ENCODE results near the gene SOX6. TPM values are rescaled to one million over a fixed set of nuclear protein-coding genes. Genes with fewer than 3 reads are reported as not detected.

SOX6 gene
- total RNA-seq, 4 donors from 2014 or later = 5.7 to 23.8 (median 18.4) TPM

DNA sequence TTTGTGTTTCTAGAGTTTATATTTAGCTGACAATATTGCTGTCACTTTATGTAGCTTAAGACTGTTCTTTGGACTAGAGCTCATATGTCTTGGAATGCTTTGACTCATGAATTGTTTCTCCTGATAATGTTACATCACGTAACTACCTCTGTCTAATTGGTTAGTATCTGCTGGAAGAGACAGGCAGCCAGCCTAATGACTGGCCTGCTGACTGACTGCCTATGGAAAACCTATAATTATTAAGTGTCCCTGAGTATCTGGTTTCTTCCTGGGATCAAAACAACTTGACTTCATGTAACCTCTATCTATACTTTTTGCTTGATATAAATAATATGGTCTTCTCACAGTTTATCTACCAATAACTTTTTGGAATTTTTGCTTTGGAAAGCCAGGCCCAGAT lies 9.4 kb downstream of the SOX6 start:
- WGBS, 2 donors = 88 to 89% methylated on average over 1 of the region's 1 CpG
- Histone ChIP-seq H3K9me3 (no peaks in the 10 kb centered on the region), H3K4me3 (no peak overlapping the region), H3K4me1 (no peaks in the 10 kb centered on the region), H3K36me3 (no peaks in the 10 kb centered on the region), H3K27ac (no peak overlapping the region), H3K27me3 (no peaks in the 10 kb centered on the region)
- DNase-seq (ENCODE audit: low spot score in 2 of 2) = no peak
- no peak for TF ChIP-seq POLR2A (IDR thresholded peaks at IDR 0.05)
- TF ChIP-seq, protein P1, sequence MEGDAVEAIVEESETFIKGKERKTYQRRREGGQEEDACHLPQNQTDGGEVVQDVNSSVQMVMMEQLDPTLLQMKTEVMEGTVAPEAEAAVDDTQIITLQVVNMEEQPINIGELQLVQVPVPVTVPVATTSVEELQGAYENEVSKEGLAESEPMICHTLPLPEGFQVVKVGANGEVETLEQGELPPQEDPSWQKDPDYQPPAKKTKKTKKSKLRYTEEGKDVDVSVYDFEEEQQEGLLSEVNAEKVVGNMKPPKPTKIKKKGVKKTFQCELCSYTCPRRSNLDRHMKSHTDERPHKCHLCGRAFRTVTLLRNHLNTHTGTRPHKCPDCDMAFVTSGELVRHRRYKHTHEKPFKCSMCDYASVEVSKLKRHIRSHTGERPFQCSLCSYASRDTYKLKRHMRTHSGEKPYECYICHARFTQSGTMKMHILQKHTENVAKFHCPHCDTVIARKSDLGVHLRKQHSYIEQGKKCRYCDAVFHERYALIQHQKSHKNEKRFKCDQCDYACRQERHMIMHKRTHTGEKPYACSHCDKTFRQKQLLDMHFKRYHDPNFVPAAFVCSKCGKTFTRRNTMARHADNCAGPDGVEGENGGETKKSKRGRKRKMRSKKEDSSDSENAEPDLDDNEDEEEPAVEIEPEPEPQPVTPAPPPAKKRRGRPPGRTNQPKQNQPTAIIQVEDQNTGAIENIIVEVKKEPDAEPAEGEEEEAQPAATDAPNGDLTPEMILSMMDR (IDR thresholded peaks at IDR 0.05) = no peak

DNA sequence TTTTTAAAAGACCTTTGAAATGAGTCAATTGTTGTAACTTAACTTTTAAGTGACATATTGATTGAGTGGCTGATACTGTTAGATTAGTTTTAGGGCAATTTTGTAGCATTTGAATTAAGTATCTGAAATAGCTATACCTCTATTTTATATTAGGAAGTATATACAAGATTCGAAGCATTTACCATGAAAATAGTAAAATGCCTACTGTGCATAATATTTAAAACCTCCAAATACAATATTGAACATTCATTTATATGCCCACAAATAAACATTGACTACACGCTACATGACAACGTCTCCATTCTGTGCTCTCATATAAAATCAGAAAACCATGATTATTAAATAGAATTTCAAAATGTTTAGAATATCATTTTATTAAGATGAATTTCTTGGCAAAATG lies 14.5 kb downstream of the SOX6 start:
- no peak for DNase-seq (ENCODE audit: low spot score in 2 of 2)
- TF ChIP-seq, protein P1 (IDR thresholded peaks at IDR 0.05) = no peak
- TF ChIP-seq POLR2A (IDR thresholded peaks at IDR 0.05) (no peak), EP300 (IDR thresholded peaks at IDR 0.05) (no peak)
- Histone ChIP-seq H3K36me3 (no peaks in the 10 kb centered on the region), H3K4me3 (no peak overlapping the region), H3K27ac (no peak overlapping the region), H3K9me3 (no peaks in the 10 kb centered on the region), H3K27me3 (no peaks in the 10 kb centered on the region), H3K4me1 (peaks cover 0 to 6% (median 0%) of the 10 kb centered on the region in 4 donors)
- WGBS, 2 donors = 97% methylated on average over 3 of the region's 3 CpGs

DNA sequence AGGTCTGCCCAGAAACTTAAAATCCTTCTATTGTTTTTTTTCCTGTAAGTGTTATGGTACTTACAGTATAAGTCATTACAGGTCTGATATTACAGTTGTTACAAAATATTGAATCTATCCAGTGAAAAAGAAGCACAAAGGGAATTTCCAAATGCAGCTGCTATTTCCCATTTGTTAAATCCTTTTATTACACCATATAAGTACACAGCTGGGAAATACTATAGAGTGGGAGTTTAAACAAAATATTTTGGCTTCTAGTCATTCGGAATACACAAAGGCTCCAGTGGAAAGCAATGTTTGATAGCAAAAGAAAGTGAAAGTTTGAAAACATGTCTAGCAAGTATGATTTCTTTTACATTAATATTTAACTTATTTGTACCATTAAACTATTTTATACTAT lies 18.0 kb downstream of the SOX6 start:
- WGBS, 2 donors = 27 to 31% methylated on average over 1 of the region's 1 CpG
- Histone ChIP-seq H3K27ac (no peak overlapping the region), H3K36me3 (no peaks in the 10 kb centered on the region), H3K4me3 (no peak overlapping the region), H3K9me3 (no peaks in the 10 kb centered on the region), H3K27me3 (no peaks in the 10 kb centered on the region), H3K4me1 (peaks cover 0 to 6% (median 0%) of the 10 kb centered on the region in 4 donors)
- DNase-seq (ENCODE audit: low spot score in 2 of 2) = no peak
- TF ChIP-seq POLR2A (IDR thresholded peaks at IDR 0.05) (no peak), EP300 (IDR thresholded peaks at IDR 0.05) (no peak)
- TF ChIP-seq, protein P1 (IDR thresholded peaks at IDR 0.05) = no peak

DNA sequence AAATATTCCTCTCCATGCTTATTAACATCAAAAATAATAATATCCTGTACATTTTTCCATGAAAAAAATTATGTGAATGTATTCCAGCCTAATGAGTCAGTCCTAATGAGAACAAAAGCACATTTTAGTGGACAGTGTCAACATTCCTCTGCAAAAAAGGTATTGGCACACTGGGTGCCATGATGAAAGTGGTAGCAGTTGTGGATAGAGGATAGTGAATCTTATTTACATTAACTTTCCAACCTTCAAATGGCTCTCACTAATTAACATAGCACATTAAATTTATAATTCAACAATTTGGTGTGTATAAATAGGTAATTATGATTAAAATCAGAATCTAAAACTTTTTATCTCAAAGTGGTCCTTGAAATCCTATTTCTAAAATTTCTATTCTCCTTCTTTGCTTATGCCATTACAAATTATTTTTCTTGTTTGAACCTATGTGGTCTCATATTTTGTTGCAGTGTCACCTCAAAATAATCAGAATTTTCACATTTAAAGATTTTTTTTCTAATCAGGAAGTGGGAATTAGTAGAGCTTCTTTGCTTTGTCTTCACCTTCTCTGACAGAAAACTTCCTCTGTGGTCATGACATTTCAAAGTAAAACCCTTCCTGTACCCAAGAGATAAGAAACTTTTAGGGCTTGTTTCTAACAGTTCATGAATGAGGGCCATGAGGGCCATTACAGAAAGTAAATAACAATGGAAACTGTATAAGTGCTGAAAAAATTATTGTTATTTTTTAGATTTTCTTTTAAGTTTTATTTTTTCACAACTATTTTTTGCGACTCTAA lies 18.7 kb downstream of the SOX6 start:
- Histone ChIP-seq H3K27me3 (no peaks in the 10 kb centered on the region), H3K27ac (no peak overlapping the region), H3K4me3 (no peak overlapping the region), H3K36me3 (no peaks in the 10 kb centered on the region), H3K9me3 (no peaks in the 10 kb centered on the region), H3K4me1 (peaks cover 0 to 6% (median 0%) of the 10 kb centered on the region in 4 donors)
- DNase-seq (ENCODE audit: low spot score in 2 of 2) = no peak
- WGBS, 2 donors = 83 to 86% methylated on average over 1 of the region's 1 CpG
- TF ChIP-seq POLR2A (IDR thresholded peaks at IDR 0.05) = no peak
- TF ChIP-seq EP300 (IDR thresholded peaks at IDR 0.05) = no peak
- TF ChIP-seq, protein P1 (IDR thresholded peaks at IDR 0.05) = no peak

DNA sequence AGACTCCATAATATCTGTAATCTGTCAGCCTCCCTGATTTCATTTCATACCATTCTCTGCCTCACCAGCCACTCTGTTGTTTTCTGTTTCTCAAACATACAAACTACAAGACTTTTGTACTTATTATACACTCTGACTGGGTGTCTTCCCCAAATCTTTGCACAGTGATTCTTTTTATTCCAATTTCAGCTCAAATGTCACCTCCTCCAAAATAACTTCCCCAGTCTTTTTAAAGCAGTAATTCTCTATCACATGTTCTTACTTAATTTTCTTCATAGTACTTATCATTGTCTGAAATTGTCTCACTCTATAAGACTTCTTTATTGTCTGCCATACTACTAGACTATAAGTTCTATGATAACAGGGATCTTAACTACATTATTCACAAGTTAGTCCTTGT lies 19.6 kb downstream of the SOX6 start:
- Histone ChIP-seq H3K4me3 (no peak overlapping the region), H3K27ac (no peak overlapping the region), H3K9me3 (no peaks in the 10 kb centered on the region), H3K27me3 (no peaks in the 10 kb centered on the region), H3K4me1 (peaks cover 0 to 6% (median 0%) of the 10 kb centered on the region in 4 donors), H3K36me3 (no peaks in the 10 kb centered on the region)
- TF ChIP-seq, protein P1 (IDR thresholded peaks at IDR 0.05) = no peak
- TF ChIP-seq EP300 (IDR thresholded peaks at IDR 0.05) = no peak
- TF ChIP-seq POLR2A (IDR thresholded peaks at IDR 0.05) = no peak
- no peak for DNase-seq (ENCODE audit: low spot score in 2 of 2)
